ENCODE results near the gene PDIA6. TPM values are rescaled to one million over a fixed set of nuclear protein-coding genes. Genes with fewer than 3 reads are reported as not detected.

The PDIA6 gene
- total and polyA plus RNA-seq, 2 of the 4 experiments (the other 2 are of a cell fraction): 204 to 349 TPM

- Histone ChIP-seq H2BK20ac (ENCODE audit: low read depth, low read length) (no peak overlapping the region), H3K9me3 (ENCODE audit: control insufficient read depth, insufficient read depth, low read length) (no peaks in the 10 kb centered on the region), H3K4me3 (ENCODE audit: insufficient read depth, low read depth, low read length) (no peak overlapping the region), H4K20me1 (ENCODE audit: insufficient read depth, low read length) (no peaks in the 10 kb centered on the region), H3K56ac (ENCODE audit: extremely low read depth, insufficient read depth, low read length) (no peak overlapping the region), H3K36me3 (ENCODE audit: control insufficient read depth, insufficient read depth, low read length) (no peaks in the 10 kb centered on the region), H3K4me2 (ENCODE audit: low read depth, low read length) (no peak overlapping the region), H4K91ac (ENCODE audit: insufficient read depth, low read depth, low read length) (no peak overlapping the region), H3K14ac (replicated peaks; ENCODE audit: low read depth, low read length) (no peak overlapping the region), H2BK120ac (ENCODE audit: low read depth, low read length) (no peak overlapping the region), H3K18ac (ENCODE audit: low read depth, low read length) (no peak overlapping the region), H3K9me1 (ENCODE audit: insufficient read depth, low read length) (no peaks in the 10 kb centered on the region), H4K8ac (ENCODE audit: low read depth in 2 of 2, low read length in 2 of 2) (no peak overlapping the region), H2AK9ac (replicated peaks; ENCODE audit: low read depth, low read length, poor library complexity) (no peak overlapping the region), H3K4ac (ENCODE audit: low read depth, low read length) (no peak overlapping the region), H2BK5ac (ENCODE audit: low read depth, low read length, poor library complexity, severe bottlenecking) (no peak overlapping the region), H3K27ac (ENCODE audit: insufficient read depth, low read length) (no peak overlapping the region), H3K4me1 (ENCODE audit: control insufficient read depth, insufficient read depth, low read length) (no peaks in the 10 kb centered on the region), H2BK15ac (ENCODE audit: low read depth, low read length) (no peak overlapping the region), H2AFZ (replicated peaks; ENCODE audit: low read length, poor library complexity) (no peak overlapping the region), H3K9ac (ENCODE audit: low read depth, low read length) (no peak overlapping the region), H4K5ac (ENCODE audit: low read depth, low read length) (no peak overlapping the region), H3K27me3 (ENCODE audit: control insufficient read depth, insufficient read depth, low read length) (peaks cover 17% of the 10 kb centered on the region), H3K79me1 (ENCODE audit: low read depth in 1 of 2, low read length in 2 of 2) (no peaks in the 10 kb centered on the region), H2AK5ac (ENCODE audit: low read depth, low read length) (no peak overlapping the region), H3K23ac (ENCODE audit: low read depth, low read length) (no peak overlapping the region)
- TF ChIP-seq NFE2L2 (IDR thresholded peaks at IDR 0.05; ENCODE audit: low read depth, low read length) (no peak), MAZ (IDR thresholded peaks at IDR 0.05; ENCODE audit: borderline replicate concordance, low read depth, low read length) (no peak), RAD21 (IDR thresholded peaks at IDR 0.05; ENCODE audit: low read length) (no peak), RCOR1 (IDR thresholded peaks at IDR 0.05; ENCODE audit: insufficient replicate concordance, low read length) (no peak), RFX5 (IDR thresholded peaks at IDR 0.05; ENCODE audit: low read depth, low read length) (no peak), FOS (IDR thresholded peaks at IDR 0.05; ENCODE audit: low read depth, low read length) (no peak), CHD1 (IDR thresholded peaks at IDR 0.05; ENCODE audit: low read depth, low read length) (no peak), CEBPB (IDR thresholded peaks at IDR 0.05; ENCODE audit: low read depth, low read length) (no peak), BHLHE40 (IDR thresholded peaks at IDR 0.05; ENCODE audit: low read depth, low read length) (no peak)
- ATAC-seq (ENCODE audit: low read depth): no peak
- WGBS, 2 experiments (ENCODE audit: extremely low coverage in 2 of 2, insufficient read length in 1 of 2): 100% methylated on average over 1 of the region's 3 CpGs; no CpG with 5 or more reads in 1 of the 2 experiments
- no TSS peak for BruUV-seq (replicated peaks)
- POLR2A ChIA-PET (ENCODE audit: unreplicated experiment): no interaction called here
- in situ Hi-C loops (cut with MboI; ENCODE audit: low sequenced_read_pairs) (no loop called here), dilution Hi-C loops (cut with HindIII; ENCODE audit: low sequenced_read_pairs, unreplicated experiment) (no loop called here), intact Hi-C loops (cut with micrococcal nuclease) (no loop called here)
- DNase-seq: no peak
- CTCF ChIA-PET: no interaction called here
Observed at GRCh38 chr2:10740226-10740625, 72.4 kb downstream of the PDIA6 start.
